Osteoblast (primary cell): ENCODE measurements around the gene CROCC2. TPM values are rescaled to one million over a fixed set of nuclear protein-coding genes. Genes with fewer than 3 reads are reported as not detected.

Source experiments
- DNase-seq: peaks from one replicate; pipeline ENCODE4 v3.0.0; 2011; ENCODE audit warnings: low spot score, mixed read lengths; ENCODE audit not compliant: insufficient read length; ENCODE audit errors: missing footprints
- H2AFZ ChIP-seq: 2 replicates; pipeline ENCODE4 v1.6.0; 2011; ENCODE audit warnings: mild to moderate bottlenecking, low read length
- H3K27ac ChIP-seq: 2 replicates; pipeline ENCODE4 v1.5.1; 2011; ENCODE audit warnings: mild to moderate bottlenecking, low read depth, low read length, moderate library complexity
- H3K27me3 ChIP-seq: 2 replicates; pipeline ENCODE4 v1.6.0; 2012; ENCODE audit warnings: mild to moderate bottlenecking, control low read depth, inconsistent platforms, low read length, moderate library complexity; ENCODE audit not compliant: insufficient read depth
- H3K36me3 ChIP-seq: 2 replicates; pipeline ENCODE4 v1.5.1; 2011; ENCODE audit warnings: mild to moderate bottlenecking, low read length, control low read depth, moderate library complexity; ENCODE audit not compliant: insufficient read depth
- H3K4me1 ChIP-seq: 2 replicates; pipeline ENCODE4 v1.5.1; 2011; ENCODE audit warnings: mild to moderate bottlenecking, low read length, control low read depth, moderate library complexity; ENCODE audit not compliant: insufficient read depth
- H3K4me2 ChIP-seq: 2 replicates; pipeline ENCODE4 v1.6.0; 2011; ENCODE audit warnings: mild to moderate bottlenecking, low read length; ENCODE audit not compliant: insufficient read depth
- H3K4me3 ChIP-seq: fragments of 200-600 bp; sonication (generic); 3 replicates; pipeline ENCODE4 v1.5.1; 2012; ENCODE audit warnings: mild to moderate bottlenecking, low read length, inconsistent platforms; ENCODE audit not compliant: insufficient read depth
- H3K79me2 ChIP-seq: 2 replicates; pipeline ENCODE4 v1.6.0; 2012; ENCODE audit warnings: mild to moderate bottlenecking, low read length, control low read depth, inconsistent platforms; ENCODE audit not compliant: insufficient read depth
- H3K9me3 ChIP-seq: 2 replicates; pipeline ENCODE4 v1.5.1; 2011; ENCODE audit warnings: low read depth, low read length, control low read depth
- H4K20me1 ChIP-seq: 2 replicates; pipeline ENCODE4 v1.6.0; 2012; ENCODE audit warnings: mild to moderate bottlenecking, low read length, control low read depth; ENCODE audit not compliant: insufficient read depth
- total RNA-seq: library from RNA; depleted of rRNA; stranded (reverse); fragments of >200 nt; gene quantifications from 2 replicates; pipeline ENCODE4 v1.2.3, GENCODE V29; 2012
- TF ChIP-seq, protein P1 (sequence below): IDR thresholded peaks from 2 replicates; pipeline ENCODE4 v1.5.1; 2011; ENCODE audit warnings: mild to moderate bottlenecking, low read depth, low read length, moderate library complexity; ENCODE audit errors: extremely low read depth

CROCC2 gene
- total RNA-seq, 1 donor, result under 0.01 TPM

DNA sequence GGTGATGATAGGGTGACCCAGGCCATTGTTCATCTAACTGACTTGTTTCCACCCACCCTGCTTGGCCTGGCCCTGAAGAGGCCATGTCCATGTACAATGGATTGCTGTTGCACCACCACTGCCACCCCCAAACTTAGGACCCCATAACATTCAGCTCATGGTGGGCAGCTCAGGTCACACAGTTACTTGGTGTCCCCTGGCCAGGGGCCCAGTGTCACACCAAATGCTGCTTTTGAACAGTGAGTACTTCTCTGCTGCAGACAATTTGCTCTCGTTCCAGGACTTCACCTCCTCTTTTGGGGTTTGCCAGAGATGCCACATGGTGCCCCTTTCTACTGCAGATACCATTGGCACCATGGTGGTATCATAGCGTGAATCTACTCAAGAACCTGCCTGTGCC is 21.9 kb upstream of the CROCC2 start:
- H4K20me1 ChIP-seq, result no peaks in the 10 kb centered on the region
- TF ChIP-seq, protein P1, sequence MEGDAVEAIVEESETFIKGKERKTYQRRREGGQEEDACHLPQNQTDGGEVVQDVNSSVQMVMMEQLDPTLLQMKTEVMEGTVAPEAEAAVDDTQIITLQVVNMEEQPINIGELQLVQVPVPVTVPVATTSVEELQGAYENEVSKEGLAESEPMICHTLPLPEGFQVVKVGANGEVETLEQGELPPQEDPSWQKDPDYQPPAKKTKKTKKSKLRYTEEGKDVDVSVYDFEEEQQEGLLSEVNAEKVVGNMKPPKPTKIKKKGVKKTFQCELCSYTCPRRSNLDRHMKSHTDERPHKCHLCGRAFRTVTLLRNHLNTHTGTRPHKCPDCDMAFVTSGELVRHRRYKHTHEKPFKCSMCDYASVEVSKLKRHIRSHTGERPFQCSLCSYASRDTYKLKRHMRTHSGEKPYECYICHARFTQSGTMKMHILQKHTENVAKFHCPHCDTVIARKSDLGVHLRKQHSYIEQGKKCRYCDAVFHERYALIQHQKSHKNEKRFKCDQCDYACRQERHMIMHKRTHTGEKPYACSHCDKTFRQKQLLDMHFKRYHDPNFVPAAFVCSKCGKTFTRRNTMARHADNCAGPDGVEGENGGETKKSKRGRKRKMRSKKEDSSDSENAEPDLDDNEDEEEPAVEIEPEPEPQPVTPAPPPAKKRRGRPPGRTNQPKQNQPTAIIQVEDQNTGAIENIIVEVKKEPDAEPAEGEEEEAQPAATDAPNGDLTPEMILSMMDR, result no peak
- no peak overlapping the region for H2AFZ ChIP-seq
- no peak overlapping the region for H3K27ac ChIP-seq
- no peak overlapping the region for H3K4me3 ChIP-seq
- no peak overlapping the region for H3K4me2 ChIP-seq
- peak; percentile 44 for DNase-seq
- H3K9me3 ChIP-seq, result no peaks in the 10 kb centered on the region
- peaks cover 10% of the 10 kb centered on the region for H3K27me3 ChIP-seq
- no peaks in the 10 kb centered on the region for H3K79me2 ChIP-seq
- no peaks in the 10 kb centered on the region for H3K4me1 ChIP-seq
- no peaks in the 10 kb centered on the region for H3K36me3 ChIP-seq

DNA sequence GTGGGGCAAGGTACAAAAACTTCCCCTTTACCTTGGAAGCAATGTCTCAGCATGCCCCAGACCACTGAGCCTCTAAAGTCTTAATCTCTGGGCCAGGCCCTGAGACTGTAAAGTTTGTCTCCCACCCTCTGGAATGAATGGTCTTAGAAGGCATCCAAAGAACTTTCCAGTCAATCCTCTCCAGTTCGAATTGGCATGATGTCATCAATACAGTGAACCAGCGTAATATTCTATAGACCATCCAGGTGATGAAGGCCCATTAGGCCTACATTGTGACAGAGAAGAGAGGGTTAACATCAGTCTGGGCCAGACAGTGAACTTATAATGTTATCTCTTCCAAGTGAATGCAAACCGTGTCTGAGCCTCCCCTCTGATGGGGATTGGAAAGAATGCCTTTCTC is 21.4 kb upstream of the CROCC2 start:
- H3K4me1 ChIP-seq, result no peaks in the 10 kb centered on the region
- peaks cover 10% of the 10 kb centered on the region for H3K27me3 ChIP-seq
- H3K36me3 ChIP-seq, result no peaks in the 10 kb centered on the region
- H3K79me2 ChIP-seq, result no peaks in the 10 kb centered on the region
- H3K9me3 ChIP-seq, result no peaks in the 10 kb centered on the region
- H3K4me3 ChIP-seq, result no peak overlapping the region
- H2AFZ ChIP-seq, result no peak overlapping the region
- H3K27ac ChIP-seq, result no peak overlapping the region
- H4K20me1 ChIP-seq, result no peaks in the 10 kb centered on the region
- TF ChIP-seq, protein P1, result no peak
- H3K4me2 ChIP-seq, result no peak overlapping the region
- no peak for DNase-seq

DNA sequence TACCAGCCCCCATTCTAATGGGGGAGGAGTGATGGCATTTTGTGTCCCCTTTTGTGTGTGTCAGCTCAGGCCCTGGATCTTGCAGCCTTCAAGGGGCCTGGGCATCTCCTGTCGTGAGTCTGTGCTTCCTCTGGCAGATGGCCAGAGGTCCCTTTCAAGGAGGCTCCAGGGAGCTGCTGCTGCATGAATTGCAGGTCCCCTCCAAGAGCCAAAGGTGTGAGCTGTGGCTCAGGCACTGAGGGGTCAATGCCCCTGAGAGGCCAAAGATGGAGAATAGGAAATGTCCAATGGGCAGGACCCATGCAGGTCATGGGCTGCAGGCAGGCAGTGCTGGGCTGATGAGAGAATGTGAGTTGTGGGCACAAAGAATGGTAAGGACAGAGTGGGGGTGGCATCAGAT is 20.6 kb upstream of the CROCC2 start:
- Histone ChIP-seq H3K9me3 (no peaks in the 10 kb centered on the region), H4K20me1 (no peaks in the 10 kb centered on the region), H3K27ac (no peak overlapping the region), H3K79me2 (no peaks in the 10 kb centered on the region), H3K36me3 (no peaks in the 10 kb centered on the region), H3K4me2 (no peak overlapping the region), H2AFZ (no peak overlapping the region), H3K4me1 (no peaks in the 10 kb centered on the region), H3K27me3 (peaks cover 10% of the 10 kb centered on the region), H3K4me3 (no peak overlapping the region)
- DNase-seq, result peak; percentile 80
- TF ChIP-seq, protein P1, result no peak

DNA sequence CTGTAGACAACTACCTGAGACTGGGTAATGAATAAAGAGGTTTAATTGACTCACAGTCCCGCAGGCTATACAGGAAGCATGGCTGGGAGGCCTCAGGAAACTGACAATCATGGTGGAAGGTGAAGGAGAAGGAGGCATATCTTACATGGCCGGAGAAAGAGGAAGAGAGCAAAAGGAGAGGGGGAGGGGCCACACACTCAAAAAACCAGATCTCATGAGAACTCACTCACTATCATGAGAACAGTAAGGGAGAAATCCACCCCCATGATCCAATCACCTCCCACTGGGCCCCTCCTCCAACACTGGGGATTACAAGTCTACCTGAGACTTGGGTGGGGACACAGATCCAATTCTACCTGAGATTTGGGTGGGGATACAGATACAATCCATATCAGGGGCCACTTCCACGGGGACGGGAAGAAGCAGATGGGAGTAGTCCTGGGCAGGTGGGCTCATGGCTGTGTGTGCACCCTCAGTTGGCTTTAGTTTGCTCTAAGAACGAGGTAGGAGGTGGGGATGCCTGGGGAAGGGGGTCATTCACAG is 20.0 kb upstream of the CROCC2 start:
- Histone ChIP-seq H3K4me1 (no peaks in the 10 kb centered on the region), H3K36me3 (no peaks in the 10 kb centered on the region), H4K20me1 (no peaks in the 10 kb centered on the region), H2AFZ (no peak overlapping the region), H3K27ac (no peak overlapping the region), H3K27me3 (peaks cover 7% of the 10 kb centered on the region), H3K4me2 (no peak overlapping the region), H3K4me3 (no peak overlapping the region), H3K9me3 (no peaks in the 10 kb centered on the region), H3K79me2 (no peaks in the 10 kb centered on the region)
- peak; percentile 31 for DNase-seq
- TF ChIP-seq, protein P1, result no peak
